ENCODE data around the gene NRARP.
"Not testable (repeated sequence)": the region's sequence is repeated elsewhere in the genome, so short reads cannot be mapped to it uniquely, and the experiment has no call there.

NRARP gene, protein sequence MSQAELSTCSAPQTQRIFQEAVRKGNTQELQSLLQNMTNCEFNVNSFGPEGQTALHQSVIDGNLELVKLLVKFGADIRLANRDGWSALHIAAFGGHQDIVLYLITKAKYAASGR

GRCh38 chr9:137302118-137302448, at the start of gene NRARP:
Gene NRARP (minus strand): TSS chr9:137302271. CDS start chr9:137301928, 343 bp downstream.
- no peaks in the 10 kb centered on the region for H3K4me1 ChIP-seq (ENCODE audit: control insufficient read depth, insufficient read depth, low read length)
- peak within 1 kb of the TSS; percentile 16 for H3K9ac ChIP-seq (ENCODE audit: low read length)
- H3K27me3 ChIP-seq (ENCODE audit: control insufficient read depth, insufficient read depth, low read length) = peaks cover 18% of the 10 kb centered on the region
- no peaks in the 10 kb centered on the region for H3K36me3 ChIP-seq (ENCODE audit: control insufficient read depth, insufficient read depth, low read length)
- peak within 1 kb of the TSS; percentile 70 for H3K4me3 ChIP-seq (ENCODE audit: low read length)
- H3K27ac ChIP-seq (ENCODE audit: low read depth, low read length) = no peak within 1 kb of the TSS

GRCh38 chr9:137350696-137351584, 48.9 kb upstream of the NRARP start:
- no peak overlapping the region for H3K27ac ChIP-seq (ENCODE audit: low read depth, low read length)
- no peaks in the 10 kb centered on the region for H3K4me1 ChIP-seq (ENCODE audit: control insufficient read depth, insufficient read depth, low read length)

DNA sequence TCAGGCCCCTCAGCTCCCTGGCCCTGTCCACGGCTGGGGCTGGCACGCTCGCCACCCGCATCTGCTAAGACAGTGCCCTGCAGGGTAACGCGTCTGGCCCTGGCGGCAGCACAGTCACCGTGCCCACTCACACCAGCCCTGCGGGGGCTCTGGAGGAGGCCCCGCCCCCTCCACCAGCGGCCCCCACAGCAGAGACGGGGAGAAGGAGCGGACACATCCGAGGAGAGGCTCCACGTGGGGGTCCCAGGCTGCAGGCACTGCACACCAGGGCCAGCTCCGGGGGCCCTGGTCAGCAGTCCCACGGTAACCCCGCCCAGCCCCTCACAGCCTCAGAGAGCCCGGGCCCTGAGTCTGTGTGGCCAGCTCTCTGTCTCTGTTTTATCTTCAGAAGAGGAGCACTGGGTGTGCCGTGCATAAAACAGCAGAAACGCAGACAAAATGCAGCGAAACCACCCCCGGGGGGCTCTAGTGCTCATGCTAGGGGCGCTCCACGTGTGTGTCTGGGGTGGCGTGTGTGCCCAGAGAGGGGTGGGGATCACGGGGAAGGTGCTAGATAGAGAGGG, 47.5 kb upstream of the NRARP start:
- Histone ChIP-seq H3K27ac (ENCODE audit: low read depth, low read length) (no peak overlapping the region), H3K4me3 (ENCODE audit: low read length) (no peak overlapping the region), H3K36me3 (ENCODE audit: control insufficient read depth, insufficient read depth, low read length) (peaks cover 2% of the 10 kb centered on the region), H3K4me1 (ENCODE audit: control insufficient read depth, insufficient read depth, low read length) (no peaks in the 10 kb centered on the region), H3K9ac (ENCODE audit: low read length) (no peak overlapping the region), H3K27me3 (ENCODE audit: control insufficient read depth, insufficient read depth, low read length) (no peaks in the 10 kb centered on the region)

More at GRCh38 chr9:137350696-137351584, 48.9 kb upstream of the NRARP start:
- Histone ChIP-seq H3K4me3 (ENCODE audit: low read length) (no peak overlapping the region), H3K36me3 (ENCODE audit: control insufficient read depth, insufficient read depth, low read length) (peaks cover 2% of the 10 kb centered on the region), H3K9ac (ENCODE audit: low read length) (no peak overlapping the region), H3K27me3 (ENCODE audit: control insufficient read depth, insufficient read depth, low read length) (no peaks in the 10 kb centered on the region)

DNA sequence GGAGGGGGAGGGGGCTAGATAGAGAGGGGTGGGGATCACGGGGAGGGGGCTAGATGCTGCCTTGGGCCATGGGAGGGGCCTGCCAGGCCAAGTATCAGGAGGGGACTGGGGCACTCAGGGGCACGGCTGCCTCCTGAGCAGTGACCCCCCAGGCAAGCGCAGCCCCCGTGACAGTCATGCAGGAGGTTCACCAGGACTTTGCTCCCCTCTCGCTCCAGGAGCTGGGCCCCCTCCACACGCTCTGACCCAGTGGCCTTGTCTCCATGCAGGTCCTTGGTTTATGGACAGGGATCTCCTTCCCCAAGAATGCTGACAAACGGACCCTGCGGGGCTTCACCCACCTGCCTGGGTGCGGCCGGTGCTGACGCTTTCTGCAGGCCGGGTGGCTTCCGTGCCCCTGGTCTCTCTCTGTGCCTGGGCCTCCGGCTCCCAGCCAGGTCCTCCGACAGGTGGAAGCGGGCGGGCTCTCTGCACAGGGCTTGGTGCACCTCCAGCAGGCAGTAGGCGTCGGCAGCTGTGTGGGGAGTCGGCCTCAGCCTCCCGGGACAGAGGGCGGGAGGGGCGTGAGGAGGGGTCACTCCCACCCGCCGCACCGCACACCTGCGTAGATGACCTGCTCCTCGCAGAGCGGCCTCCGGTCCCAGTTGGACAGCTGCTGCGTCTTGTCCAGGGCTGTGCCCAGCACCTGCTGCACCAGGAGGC, 46.8 kb upstream of the NRARP start:
- H3K27ac ChIP-seq (ENCODE audit: low read depth, low read length) = no peak overlapping the region
- no peaks in the 10 kb centered on the region for H3K27me3 ChIP-seq (ENCODE audit: control insufficient read depth, insufficient read depth, low read length)

DNA sequence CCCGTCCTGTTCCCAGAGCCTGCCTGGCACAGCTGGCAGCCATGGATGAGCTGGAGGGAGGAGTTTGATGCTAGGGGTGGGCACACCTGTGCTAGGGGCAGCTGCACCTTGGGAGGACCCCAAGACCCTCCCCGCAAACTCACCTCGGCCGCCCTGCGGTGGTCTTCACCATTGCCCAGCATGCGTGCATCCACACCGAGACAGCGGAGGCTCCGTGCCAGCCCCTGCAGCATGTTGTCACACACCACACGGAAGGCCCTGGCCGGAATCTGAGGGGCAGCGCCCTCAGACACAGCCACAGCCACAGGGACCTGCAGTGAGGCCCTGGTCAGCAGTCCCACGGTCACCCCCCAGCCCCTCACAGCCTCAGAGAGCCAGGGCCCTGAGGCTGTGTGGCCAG, 45.9 kb upstream of the NRARP start:
- Histone ChIP-seq H3K36me3 (ENCODE audit: control insufficient read depth, insufficient read depth, low read length) (peaks cover 2% of the 10 kb centered on the region), H3K9ac (ENCODE audit: low read length) (no peak overlapping the region), H3K27ac (ENCODE audit: low read depth, low read length) (no peak overlapping the region), H3K27me3 (ENCODE audit: control insufficient read depth, insufficient read depth, low read length) (no peaks in the 10 kb centered on the region), H3K4me1 (ENCODE audit: control insufficient read depth, insufficient read depth, low read length) (no peaks in the 10 kb centered on the region), H3K4me3 (ENCODE audit: low read length) (no peak overlapping the region)

More for the DNA sequence above, 46.8 kb upstream of the NRARP start:
- Histone ChIP-seq H3K9ac (ENCODE audit: low read length) (no peak overlapping the region), H3K36me3 (ENCODE audit: control insufficient read depth, insufficient read depth, low read length) (peaks cover 2% of the 10 kb centered on the region), H3K4me1 (ENCODE audit: control insufficient read depth, insufficient read depth, low read length) (no peaks in the 10 kb centered on the region), H3K4me3 (ENCODE audit: low read length) (no peak overlapping the region)

GRCh38 chr9:137342482-137342881, 40.4 kb upstream of the NRARP start:
- Histone ChIP-seq H3K9ac (ENCODE audit: low read length) (no peak overlapping the region), H3K27ac (ENCODE audit: low read depth, low read length) (no peak overlapping the region), H3K36me3 (ENCODE audit: control insufficient read depth, insufficient read depth, low read length) (peaks cover 2% of the 10 kb centered on the region), H3K4me3 (ENCODE audit: low read length) (no peak overlapping the region), H3K4me1 (ENCODE audit: control insufficient read depth, insufficient read depth, low read length) (no peaks in the 10 kb centered on the region), H3K27me3 (ENCODE audit: control insufficient read depth, insufficient read depth, low read length) (no peaks in the 10 kb centered on the region)

- Histone ChIP-seq H3K27ac (ENCODE audit: low read depth, low read length) (no peak overlapping the region), H3K27me3 (ENCODE audit: control insufficient read depth, insufficient read depth, low read length) (no peaks in the 10 kb centered on the region), H3K4me3 (ENCODE audit: low read length) (no peak overlapping the region), H3K4me1 (ENCODE audit: control insufficient read depth, insufficient read depth, low read length) (no peaks in the 10 kb centered on the region), H3K36me3 (ENCODE audit: control insufficient read depth, insufficient read depth, low read length) (no peaks in the 10 kb centered on the region), H3K9ac (ENCODE audit: low read length) (no peak overlapping the region)
These were observed 39.2 kb upstream of the NRARP start for GRCh38 chr9:137341227-137341626.

GRCh38 chr9:137339908-137340462, 37.9 kb upstream of the NRARP start:
- H3K27me3 ChIP-seq (ENCODE audit: control insufficient read depth, insufficient read depth, low read length); H3K36me3 ChIP-seq (ENCODE audit: control insufficient read depth, insufficient read depth, low read length); H3K4me3 ChIP-seq (ENCODE audit: low read length); H3K4me1 ChIP-seq (ENCODE audit: control insufficient read depth, insufficient read depth, low read length); H3K27ac ChIP-seq (ENCODE audit: low read depth, low read length); H3K9ac ChIP-seq (ENCODE audit: low read length): not testable (repeated sequence)

GRCh38 chr9:137339045-137339907, 37.2 kb upstream of the NRARP start:
- H3K9ac ChIP-seq (ENCODE audit: low read length) = no peak overlapping the region

DNA sequence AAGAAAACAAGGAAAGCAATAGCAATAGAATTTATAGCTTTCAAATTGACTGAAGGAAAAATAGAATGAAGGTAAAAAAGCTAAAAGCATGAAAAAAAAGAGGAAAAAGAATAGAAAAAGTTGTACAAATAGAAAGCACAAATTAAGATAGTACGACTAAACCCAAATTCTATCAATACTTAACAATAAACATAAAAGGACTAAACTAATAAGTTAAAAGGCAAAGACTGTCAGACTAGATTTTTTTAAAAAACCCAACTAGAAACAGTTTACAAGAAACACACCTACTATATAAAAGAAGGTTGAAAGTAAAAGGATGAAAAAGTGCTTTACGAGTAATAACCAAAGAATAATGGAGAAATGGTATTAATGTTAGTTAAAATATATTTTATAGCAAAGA, 34.7 kb upstream of the NRARP start:
- Histone ChIP-seq H3K9ac (ENCODE audit: low read length) (no peak overlapping the region), H3K36me3 (ENCODE audit: control insufficient read depth, insufficient read depth, low read length) (no peaks in the 10 kb centered on the region), H3K27ac (ENCODE audit: low read depth, low read length) (no peak overlapping the region), H3K27me3 (ENCODE audit: control insufficient read depth, insufficient read depth, low read length) (no peaks in the 10 kb centered on the region), H3K4me3 (ENCODE audit: low read length) (no peak overlapping the region), H3K4me1 (ENCODE audit: control insufficient read depth, insufficient read depth, low read length) (no peaks in the 10 kb centered on the region)

More at GRCh38 chr9:137339045-137339907, 37.2 kb upstream of the NRARP start:
- Histone ChIP-seq H3K27me3 (ENCODE audit: control insufficient read depth, insufficient read depth, low read length) (no peaks in the 10 kb centered on the region), H3K36me3 (ENCODE audit: control insufficient read depth, insufficient read depth, low read length) (no peaks in the 10 kb centered on the region), H3K4me1 (ENCODE audit: control insufficient read depth, insufficient read depth, low read length) (no peaks in the 10 kb centered on the region), H3K4me3 (ENCODE audit: low read length) (no peak overlapping the region), H3K27ac (ENCODE audit: low read depth, low read length) (no peak overlapping the region)

- Histone ChIP-seq H3K9ac (ENCODE audit: low read length) (no peak overlapping the region), H3K27ac (ENCODE audit: low read depth, low read length) (no peak overlapping the region), H3K27me3 (ENCODE audit: control insufficient read depth, insufficient read depth, low read length) (no peaks in the 10 kb centered on the region), H3K4me3 (ENCODE audit: low read length) (no peak overlapping the region), H3K36me3 (ENCODE audit: control insufficient read depth, insufficient read depth, low read length) (no peaks in the 10 kb centered on the region), H3K4me1 (ENCODE audit: control insufficient read depth, insufficient read depth, low read length) (no peaks in the 10 kb centered on the region)
These were observed 31.1 kb upstream of the NRARP start for GRCh38 chr9:137333016-137333671.

Data from rectal smooth muscle tissue (tissue), 1 donor.